Measurements from ENCODE around the gene STOX2. TPM values are rescaled to one million over a fixed set of nuclear protein-coding genes. Genes with fewer than 3 reads are reported as not detected.

STOX2 gene
- total RNA-seq, 2 experiments from 2014 or later = not detected

- ChIA-PET POLR2A (no interaction called here), CTCF (no interaction called here)
- Mint-ChIP-seq H3K4me3 (no peak overlapping the region), H3K4me1 (ENCODE audit: low read depth) (no peaks in the 10 kb centered on the region), H3K27me3 (no peaks in the 10 kb centered on the region), H3K36me3 (ENCODE audit: low read depth) (no peaks in the 10 kb centered on the region), H3K27ac (no peak overlapping the region), H3K9me3 (no peaks in the 10 kb centered on the region)
- intact Hi-C loops (cut with micrococcal nuclease) = no loop called here
- TF ChIP-seq, protein P1, sequence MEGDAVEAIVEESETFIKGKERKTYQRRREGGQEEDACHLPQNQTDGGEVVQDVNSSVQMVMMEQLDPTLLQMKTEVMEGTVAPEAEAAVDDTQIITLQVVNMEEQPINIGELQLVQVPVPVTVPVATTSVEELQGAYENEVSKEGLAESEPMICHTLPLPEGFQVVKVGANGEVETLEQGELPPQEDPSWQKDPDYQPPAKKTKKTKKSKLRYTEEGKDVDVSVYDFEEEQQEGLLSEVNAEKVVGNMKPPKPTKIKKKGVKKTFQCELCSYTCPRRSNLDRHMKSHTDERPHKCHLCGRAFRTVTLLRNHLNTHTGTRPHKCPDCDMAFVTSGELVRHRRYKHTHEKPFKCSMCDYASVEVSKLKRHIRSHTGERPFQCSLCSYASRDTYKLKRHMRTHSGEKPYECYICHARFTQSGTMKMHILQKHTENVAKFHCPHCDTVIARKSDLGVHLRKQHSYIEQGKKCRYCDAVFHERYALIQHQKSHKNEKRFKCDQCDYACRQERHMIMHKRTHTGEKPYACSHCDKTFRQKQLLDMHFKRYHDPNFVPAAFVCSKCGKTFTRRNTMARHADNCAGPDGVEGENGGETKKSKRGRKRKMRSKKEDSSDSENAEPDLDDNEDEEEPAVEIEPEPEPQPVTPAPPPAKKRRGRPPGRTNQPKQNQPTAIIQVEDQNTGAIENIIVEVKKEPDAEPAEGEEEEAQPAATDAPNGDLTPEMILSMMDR (IDR thresholded peaks at IDR 0.05) = no peak
- ATAC-seq (no peak), DNase-seq (no peak)
Measured at GRCh38 chr4:184010696-184011095, 105.6 kb downstream of the STOX2 start.

DNA sequence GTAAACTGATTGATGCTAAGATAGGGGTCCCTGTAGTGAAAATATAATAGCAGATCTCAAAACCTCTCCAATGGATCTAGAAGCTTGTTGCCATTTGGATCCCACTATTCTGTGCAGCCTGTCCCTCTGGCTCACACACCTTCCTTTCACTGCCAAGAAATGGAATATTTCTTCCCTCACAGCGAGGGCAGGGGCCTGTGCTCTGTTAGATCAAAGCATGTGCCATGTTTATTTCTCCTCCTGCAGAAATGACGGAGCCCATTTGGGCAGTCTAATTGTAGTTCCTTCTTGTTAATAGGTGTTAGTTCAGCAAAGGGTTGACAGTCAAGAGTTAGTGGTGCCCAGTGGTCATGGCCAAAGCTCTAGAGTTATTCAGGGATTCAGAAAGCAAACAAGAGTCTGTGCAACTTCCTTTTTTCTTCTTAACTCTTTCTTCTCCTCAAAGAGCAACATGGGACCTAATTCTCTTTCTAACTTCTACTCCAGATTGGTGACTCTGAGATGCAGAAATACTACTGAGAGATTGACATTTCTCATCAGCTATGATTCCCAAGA lies 106.8 kb downstream of the STOX2 start:
- H3K4me1 Mint-ChIP-seq (ENCODE audit: low read depth) = no peaks in the 10 kb centered on the region
- ChIA-PET CTCF (no interaction called here), POLR2A (no interaction called here)
- intact Hi-C loops (cut with micrococcal nuclease) = no loop called here
- no peak overlapping the region for H3K4me3 Mint-ChIP-seq
- no peak for ATAC-seq
- TF ChIP-seq, protein P1 (IDR thresholded peaks at IDR 0.05) = no peak
- H3K27me3 Mint-ChIP-seq = no peaks in the 10 kb centered on the region
- no peaks in the 10 kb centered on the region for H3K9me3 Mint-ChIP-seq
- H3K27ac Mint-ChIP-seq = no peak overlapping the region
- H3K36me3 Mint-ChIP-seq (ENCODE audit: low read depth) = no peaks in the 10 kb centered on the region
- DNase-seq = no peak

DNA sequence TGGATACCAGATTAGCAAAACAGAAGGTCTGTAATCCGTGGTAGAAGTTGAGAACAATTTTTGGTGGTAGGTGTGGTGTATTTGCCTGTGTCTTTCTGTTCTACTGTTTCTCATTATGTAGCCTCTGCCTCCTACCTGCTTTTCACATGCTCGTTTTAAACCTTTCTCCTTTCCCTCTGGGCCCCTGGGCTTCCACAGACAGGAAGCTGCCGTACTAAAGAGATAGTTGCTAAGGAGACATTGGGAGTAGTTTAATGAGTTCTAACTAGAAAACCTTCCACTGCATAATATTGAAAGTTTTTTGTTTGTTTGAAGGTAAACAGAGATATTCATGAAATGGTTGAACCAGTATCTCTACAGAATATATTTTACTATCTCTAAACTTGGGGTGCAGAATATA lies 107.8 kb downstream of the STOX2 start:
- TF ChIP-seq, protein P1 (IDR thresholded peaks at IDR 0.05) = no peak
- DNase-seq = no peak
- Mint-ChIP-seq H3K36me3 (ENCODE audit: low read depth) (no peaks in the 10 kb centered on the region), H3K9me3 (no peaks in the 10 kb centered on the region), H3K27ac (no peak overlapping the region), H3K27me3 (no peaks in the 10 kb centered on the region), H3K4me1 (ENCODE audit: low read depth) (no peaks in the 10 kb centered on the region), H3K4me3 (no peak overlapping the region)
- intact Hi-C loops (cut with micrococcal nuclease) = no loop called here
- POLR2A ChIA-PET = no interaction called here
- no peak for ATAC-seq
- CTCF ChIA-PET = no interaction called here

DNA sequence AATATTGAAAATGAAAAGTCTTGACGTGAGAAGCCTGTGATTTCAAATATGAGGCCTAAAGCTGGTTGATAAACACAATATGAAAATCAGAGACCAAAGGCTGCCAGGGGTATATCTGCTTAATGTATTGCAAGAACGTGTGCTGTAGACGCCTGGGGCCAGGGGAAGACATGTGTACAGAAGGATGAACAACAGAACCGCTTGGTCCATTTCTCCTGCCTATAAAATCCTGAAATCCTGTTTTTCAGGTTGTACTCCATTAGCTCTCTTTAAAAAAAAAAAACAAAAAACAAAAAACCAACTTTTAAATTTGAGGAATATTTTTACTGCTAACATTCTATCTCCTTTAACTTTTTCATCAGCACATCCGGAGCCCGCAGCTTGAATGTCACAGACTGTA lies 109.2 kb downstream of the STOX2 start:
- no peaks in the 10 kb centered on the region for H3K27me3 Mint-ChIP-seq
- ChIA-PET POLR2A (no interaction called here), CTCF (no interaction called here)
- no peaks in the 10 kb centered on the region for H3K36me3 Mint-ChIP-seq (ENCODE audit: low read depth)
- no peaks in the 10 kb centered on the region for H3K4me1 Mint-ChIP-seq (ENCODE audit: low read depth)
- no peaks in the 10 kb centered on the region for H3K9me3 Mint-ChIP-seq
- intact Hi-C loops (cut with micrococcal nuclease) = no loop called here
- H3K4me3 Mint-ChIP-seq = no peak overlapping the region
- DNase-seq (no peak), ATAC-seq (no peak)
- TF ChIP-seq, protein P1 (IDR thresholded peaks at IDR 0.05) = no peak
- no peak overlapping the region for H3K27ac Mint-ChIP-seq

GRCh38 chr4:184016759-184017668 lies 111.9 kb downstream of the STOX2 start:
- H3K4me3 Mint-ChIP-seq = no peak overlapping the region
- DNase-seq = no peak
- no peaks in the 10 kb centered on the region for H3K4me1 Mint-ChIP-seq (ENCODE audit: low read depth)
- intact Hi-C loops (cut with micrococcal nuclease) = no loop called here
- POLR2A ChIA-PET = no interaction called here
- H3K36me3 Mint-ChIP-seq (ENCODE audit: low read depth) = no peaks in the 10 kb centered on the region
- ATAC-seq = no peak
- no peaks in the 10 kb centered on the region for H3K9me3 Mint-ChIP-seq
- CTCF ChIA-PET = no interaction called here
- no peak overlapping the region for H3K27ac Mint-ChIP-seq
- H3K27me3 Mint-ChIP-seq = no peaks in the 10 kb centered on the region
- TF ChIP-seq, protein P1 (IDR thresholded peaks at IDR 0.05) = no peak

Measured in activated CD8-positive, alpha-beta T cell treated with anti-CD3 and anti-CD28 coated beads for 36 hours (primary cell).